ENCODE measurements around the gene PHF12. TPM values are rescaled to one million over a fixed set of nuclear protein-coding genes. Genes with fewer than 3 reads are reported as not detected.

Gene PHF12
- total and polyA plus RNA-seq, 2 of the 8 experiments (the other 6 are each of a cell fraction or from before 2014, with no cell fraction given), result 38.8 to 65.7 TPM

- Histone ChIP-seq H3K4ac (replicated peaks; ENCODE audit: insufficient read length, low read depth, low read length) (no peak overlapping the region), H3K23ac (ENCODE audit: insufficient read length) (no peak overlapping the region), H4K91ac (replicated peaks; ENCODE audit: insufficient read length, low read length) (peak overlapping the region; percentile 90), H2BK120ac (replicated peaks; ENCODE audit: low read depth, low read length) (peak overlapping the region; percentile 41), H4K20me1 (replicated peaks in 1 of 2; ENCODE audit: control insufficient read depth in 1 of 2, insufficient read depth in 2 of 2, low read length in 2 of 2) (no peaks in the 10 kb centered on the region), H3K23me2 (ENCODE audit: low read depth, low read length) (no peaks in the 10 kb centered on the region; the same call in 1 of the 2 replicates), H3K9ac (replicated peaks in 1 of 4; ENCODE audit: extremely low read depth in 1 of 4, low read depth in 3 of 4, low read length in 3 of 4) (no peak overlapping the region), H3K79me1 (ENCODE audit: low read depth, low read length) (no peaks in the 10 kb centered on the region; the same call in 1 of the 2 replicates), H3K4me1 (replicated peaks in 1 of 4; ENCODE audit: control insufficient read depth in 3 of 4, insufficient read depth in 4 of 4, low read length in 3 of 4) (peaks cover 14 to 18% (median 16%) of the 10 kb centered on the region in 4 experiments), H3K14ac (ENCODE audit: insufficient read length) (no peak overlapping the region), H2AFZ (ENCODE audit: low read length) (no peak overlapping the region; the same call in 1 of the 2 replicates), H4K5ac (ENCODE audit: insufficient read length, low read depth, low read length) (peak overlapping the region; percentile 31), H3K56ac (replicated peaks; ENCODE audit: insufficient read length, low read depth, low read length) (no peak overlapping the region), H3K4me3 (ENCODE audit: extremely low read depth in 1 of 4, insufficient read depth in 2 of 4, low read depth in 3 of 4, low read length in 4 of 4) (peak overlapping the region in 1 of 4 experiments; percentile 48; a peak in 2 of 8 replicates), H3K18ac (ENCODE audit: extremely low read depth, low read length) (peak overlapping the region; percentile 5; the same call in 1 of the 2 replicates), H3K79me2 (ENCODE audit: control insufficient read depth in 1 of 2, insufficient read depth in 2 of 2, low read length in 2 of 2) (no peaks in the 10 kb centered on the region), H3K27me3 (replicated peaks in 1 of 4; ENCODE audit: control insufficient read depth in 3 of 4, extremely low read depth in 1 of 4, insufficient read depth in 3 of 4, low read length in 3 of 4) (no peaks in the 10 kb centered on the region; a peak in 1 of 7 replicates), H3K27ac (ENCODE audit: low read depth, low read length) (no peak overlapping the region), H2BK12ac (ENCODE audit: low read depth, low read length) (peak overlapping the region; percentile 92; the same call in 1 of the 2 replicates), H2BK15ac (ENCODE audit: low read length) (peak overlapping the region; percentile 98; the same call in 1 of the 2 replicates), H2AK5ac (ENCODE audit: low read depth, low read length) (no peak overlapping the region), H3K9me3 (ENCODE audit: insufficient read depth in 2 of 2, low read depth in 1 of 2, low read length in 1 of 2) (no peaks in the 10 kb centered on the region), H4K8ac (ENCODE audit: extremely low read depth, insufficient read depth, low read length) (peak overlapping the region; percentile 42; the same call in 1 of the 2 replicates), H2BK20ac (ENCODE audit: low read length) (peak overlapping the region; percentile 67; the same call in 1 of the 2 replicates), H3K36me3 (ENCODE audit: control insufficient read depth in 2 of 4, insufficient read depth in 4 of 4, low read length in 3 of 4) (no peaks in the 10 kb centered on the region), H3K4me2 (ENCODE audit: insufficient read depth in 1 of 2, low read depth in 2 of 2, low read length in 2 of 2) (peak overlapping the region; percentile 53 to 57; a peak in 3 of 4 replicates), H2BK5ac (ENCODE audit: low read depth, low read length) (peak overlapping the region; percentile 82; the same call in 1 of the 2 replicates)
- FAIRE-seq (no peak), DNase-seq (ENCODE audit: low read depth in 1 of 2, low spot score in 2 of 2) (peak; percentile 31 to 81)
- ChIA-PET CTCF (ENCODE audit: partially characterized antibody) (interaction anchor here (0.7 to 3.2 kb wide), 14 partner anchors 10 to 284 kb away, joined by 3 to 23 read pairs (median 4); no protein-coding TSS in a partner anchor), POLR2A (ENCODE audit: partially characterized antibody) (interaction anchor here (0.7 to 3.1 kb wide), 5 partner anchors 12 to 306 kb away, joined by 3 to 14 read pairs (median 3); no protein-coding TSS in a partner anchor)
- 24% methylated on average over 31 of the region's 36 CpGs; no CpG with 5 or more reads in 1 of the 2 experiments for WGBS, 2 experiments (ENCODE audit: extremely low coverage in 1 of 2, insufficient coverage in 1 of 2, insufficient read length in 1 of 2, insufficient replicate concordance in 2 of 2, low coverage in 1 of 2, low lambda C conversion rate in 2 of 2, missing lambda C conversion rate in 1 of 2)
- no peak for TF ChIP-seq POLR2A (IDR thresholded peaks at IDR 0.05; ENCODE audit: control extremely low read depth in 1 of 2, low read depth in 2 of 2, low read length in 2 of 2)
- TF ChIP-seq CBX5 (IDR thresholded peaks at IDR 0.05; ENCODE audit: low read depth, low read length), result no peak
- TF ChIP-seq GABPA (IDR thresholded peaks at IDR 0.05; ENCODE audit: borderline replicate concordance, insufficient read depth, low read length), result no peak
- TF ChIP-seq CTBP2 (IDR thresholded peaks at IDR 0.05; ENCODE audit: borderline replicate concordance, insufficient read depth, insufficient read length, low read length), result peak; percentile 44
- no peak for TF ChIP-seq RXRA (IDR thresholded peaks at IDR 0.05; ENCODE audit: insufficient read depth, low read depth, low read length)
- no peak for TF ChIP-seq JUND (IDR thresholded peaks at IDR 0.05; ENCODE audit: low read length)
- TF ChIP-seq RFX5 (IDR thresholded peaks at IDR 0.05; ENCODE audit: borderline replicate concordance, low read depth, low read length), result no peak
- TF ChIP-seq CTCF (IDR thresholded peaks at IDR 0.05; ENCODE audit: control extremely low read depth in 1 of 3, insufficient read depth in 1 of 3, low read depth in 1 of 3, low read length in 3 of 3), result no peak
Measured at GRCh38 chr17:28985950-28986713, 34.8 kb upstream of the PHF12 start.
